Glomerular visceral epithelial cell (primary cell): Measurements from ENCODE around the gene LRRC66.

ENCODE experiments used
- DNase-seq: peaks from one replicate; pipeline ENCODE4 v3.0.0-alpha.2; 2016; ENCODE audit errors: extremely low spot score

Gene LRRC66

DNA sequence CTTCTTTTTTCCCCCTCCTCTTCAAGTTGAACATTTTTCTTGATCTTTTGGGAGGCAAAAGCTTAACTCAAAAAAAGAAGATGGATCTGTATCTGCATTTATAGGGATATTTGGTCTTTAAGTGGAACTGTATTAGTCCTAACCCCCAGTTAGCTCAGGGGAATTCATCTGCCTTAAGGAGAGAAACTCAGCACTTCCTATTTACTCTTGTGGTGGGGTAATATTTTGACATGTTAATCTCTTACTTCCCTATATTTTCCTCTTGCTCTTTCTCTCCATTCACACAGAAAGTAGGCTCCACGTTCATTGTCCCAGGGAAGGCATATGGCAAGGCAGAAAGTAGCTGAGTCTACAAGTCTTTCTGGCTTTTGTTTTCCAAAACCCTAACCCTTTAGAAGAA lies 5.3 kb downstream of the LRRC66 start:
- no peak for DNase-seq

DNA sequence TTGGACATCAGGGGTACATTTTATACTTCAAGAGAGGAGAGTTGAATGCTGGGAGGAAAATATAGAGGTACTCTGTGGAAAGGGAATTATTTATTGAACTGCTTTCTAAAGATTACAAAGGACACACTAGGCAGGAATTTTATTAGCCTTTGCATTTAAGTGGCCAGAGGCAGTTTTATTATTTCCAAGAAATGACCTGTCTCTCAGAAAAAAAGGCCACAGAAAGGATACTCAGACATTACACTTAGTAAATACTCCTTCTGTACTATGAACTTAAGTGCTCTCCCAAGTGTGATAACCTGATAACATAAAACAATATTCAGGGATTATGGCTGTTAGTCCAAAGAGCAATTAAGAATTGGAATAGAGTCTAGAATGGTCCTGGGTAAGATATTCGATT lies 7.5 kb downstream of the LRRC66 start:
- DNase-seq = no peak

DNA sequence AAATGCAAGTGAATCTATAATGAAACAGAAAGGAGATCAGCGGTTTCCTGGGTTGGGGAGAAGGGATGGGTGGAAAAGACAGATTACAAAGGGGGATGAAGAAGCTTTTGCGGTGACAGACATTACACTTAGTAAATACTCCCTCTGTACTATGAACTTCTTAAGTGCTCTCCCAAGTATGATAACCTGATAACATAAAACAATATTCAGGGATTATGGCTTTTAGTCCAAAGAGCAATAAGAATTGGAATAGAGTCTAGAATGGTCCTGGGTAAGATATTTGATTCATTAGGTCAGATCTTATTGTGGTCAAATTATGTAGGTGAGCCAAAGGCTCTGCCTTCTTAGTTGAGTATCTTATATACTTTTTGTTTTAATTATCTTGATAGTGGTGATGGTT lies 9.2 kb downstream of the LRRC66 start:
- DNase-seq = no peak

DNA sequence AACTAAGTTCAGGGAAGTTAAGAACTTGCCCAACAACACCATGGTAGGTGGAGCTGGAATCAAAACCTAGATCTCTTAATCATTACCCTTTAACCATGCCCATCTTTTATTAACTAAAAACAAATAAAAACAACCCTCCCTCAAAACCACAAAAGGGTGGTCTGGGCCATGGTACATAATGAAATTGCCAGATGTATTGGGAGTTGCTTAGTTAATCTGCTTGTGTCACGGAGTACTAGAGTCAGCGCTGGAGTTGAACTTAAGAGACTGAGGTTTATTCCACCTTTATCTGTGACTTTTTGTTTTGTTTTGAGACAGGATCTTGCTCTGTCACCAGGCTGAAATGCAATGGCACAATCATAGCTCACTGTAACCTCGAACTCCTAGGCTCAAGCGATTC lies 13.3 kb downstream of the LRRC66 start:
- DNase-seq = no peak

DNA sequence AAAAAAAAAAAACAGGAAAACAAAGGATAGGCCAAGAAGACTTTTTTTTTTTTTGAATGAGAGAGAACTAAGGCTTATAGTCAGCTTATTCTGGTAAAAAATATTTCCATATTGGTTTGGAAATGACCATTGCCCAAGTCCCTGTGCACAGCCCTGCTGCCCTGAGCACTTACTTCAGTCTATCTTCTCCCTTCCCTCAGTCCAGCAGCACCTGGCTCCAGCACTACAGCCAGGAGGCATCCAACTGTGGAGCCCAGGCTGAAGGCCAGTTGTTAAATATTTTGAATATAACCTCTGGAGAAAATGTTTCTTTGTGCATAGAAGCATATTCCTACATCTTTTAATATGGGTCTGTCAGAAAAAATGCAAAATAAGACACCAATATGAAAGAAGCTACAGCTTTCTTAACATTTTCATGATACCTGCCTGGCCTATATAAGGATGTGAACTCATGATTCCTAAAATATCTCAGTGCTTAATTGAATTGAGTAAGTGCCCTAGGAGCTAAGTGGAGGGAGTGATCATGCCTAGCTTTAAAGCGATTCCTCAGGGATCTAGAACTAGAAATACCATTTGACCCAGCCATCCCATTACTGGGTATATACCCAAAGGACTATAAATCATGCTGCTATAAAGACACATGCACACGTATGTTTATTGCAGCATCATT lies 14.4 kb downstream of the LRRC66 start:
- DNase-seq = no peak

DNA sequence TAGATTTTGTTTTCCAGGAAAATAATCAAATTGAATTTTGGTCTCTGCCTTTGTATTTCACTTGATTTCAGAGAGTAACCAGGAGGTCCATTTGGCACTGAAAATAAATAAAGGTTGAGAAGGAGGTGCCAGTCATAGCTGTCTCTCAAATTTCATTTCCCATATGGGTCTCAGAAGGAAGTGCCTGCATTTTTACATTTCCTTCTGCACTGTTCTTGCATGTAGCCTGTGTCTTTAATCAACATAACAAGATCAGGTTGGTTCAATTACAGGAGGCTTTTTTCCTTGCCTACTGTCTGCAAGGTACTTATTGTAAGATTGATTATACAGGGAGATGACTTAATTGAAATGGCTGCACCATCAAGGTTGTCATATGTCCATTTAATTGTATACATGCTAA lies 15.7 kb downstream of the LRRC66 start:
- no peak for DNase-seq

DNA sequence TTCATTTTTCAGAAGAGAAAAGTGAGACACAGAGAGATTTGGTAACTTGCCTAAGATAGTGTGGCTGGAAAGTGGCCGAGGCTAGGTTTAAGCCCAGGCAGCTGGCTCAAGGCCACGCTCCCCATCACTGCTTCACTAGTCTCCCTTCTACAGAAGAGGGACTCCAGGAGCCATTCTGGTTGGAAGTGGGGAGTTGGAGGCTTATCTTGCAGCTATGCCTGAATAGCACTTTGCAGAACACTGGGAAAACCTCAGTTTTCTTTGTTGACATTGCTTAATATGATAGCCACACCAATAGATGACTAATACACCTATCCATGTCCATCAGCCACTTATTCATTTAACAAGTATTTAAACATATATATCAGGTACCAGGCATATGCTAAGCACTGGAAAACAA lies 18.5 kb downstream of the LRRC66 start:
- DNase-seq = peak; percentile 43

DNA sequence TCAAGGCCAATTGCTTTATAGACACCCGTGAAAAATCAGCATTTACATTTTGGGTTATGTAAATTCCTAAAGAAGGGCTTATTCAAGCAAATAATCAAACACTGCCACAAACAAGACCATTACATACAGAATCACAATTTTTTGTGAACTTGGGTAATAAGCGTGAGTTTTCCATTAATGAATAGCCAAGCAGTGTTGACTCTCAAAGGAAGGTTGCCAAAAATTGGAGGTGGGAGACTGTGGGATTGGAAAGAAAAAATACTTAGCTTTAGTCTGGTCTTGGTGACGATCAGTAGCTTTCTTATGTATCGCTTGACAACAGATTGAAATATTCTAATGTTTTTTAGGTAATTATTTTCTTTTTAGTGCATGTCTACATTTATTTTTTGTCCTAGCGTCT lies 20.9 kb downstream of the LRRC66 start:
- DNase-seq = no peak

DNA sequence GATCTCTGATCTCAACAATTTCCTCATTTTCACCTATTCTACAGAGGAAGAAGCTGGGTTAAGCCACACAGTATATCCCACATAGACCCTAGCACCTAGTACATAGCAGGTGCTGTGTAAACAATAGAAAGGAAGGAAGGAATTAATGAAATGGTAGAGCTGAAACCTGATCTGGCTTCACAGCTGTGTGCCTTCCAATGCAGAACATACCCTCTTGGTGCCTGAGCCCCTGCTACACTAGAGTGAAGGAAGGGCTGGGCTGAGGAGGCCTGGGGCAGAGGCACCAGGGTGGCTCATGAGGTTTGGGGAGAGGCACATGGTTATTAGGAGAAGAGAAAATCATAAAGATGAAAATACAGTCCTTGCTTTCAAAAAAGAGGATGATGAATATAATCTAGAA lies 21.3 kb downstream of the LRRC66 start:
- no peak for DNase-seq

DNA sequence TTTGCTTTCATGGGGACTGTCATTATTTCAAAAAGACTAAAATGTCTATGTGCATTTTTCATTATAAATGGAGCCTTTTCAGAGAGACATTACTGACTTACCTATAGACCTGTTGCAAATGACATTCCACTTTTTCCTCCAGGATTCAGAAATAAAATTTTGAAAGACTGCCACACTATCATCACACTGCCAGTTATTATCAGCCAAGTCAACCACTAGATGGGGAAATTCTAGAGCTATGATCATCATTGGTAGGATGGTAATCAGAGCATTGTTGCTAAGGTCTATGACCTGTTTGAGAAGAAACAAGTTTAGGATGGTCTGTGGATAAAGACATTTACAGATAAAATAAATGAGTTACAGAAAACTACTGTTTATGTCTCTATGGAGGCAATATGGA lies 22.5 kb downstream of the LRRC66 start:
- DNase-seq = no peak

DNA sequence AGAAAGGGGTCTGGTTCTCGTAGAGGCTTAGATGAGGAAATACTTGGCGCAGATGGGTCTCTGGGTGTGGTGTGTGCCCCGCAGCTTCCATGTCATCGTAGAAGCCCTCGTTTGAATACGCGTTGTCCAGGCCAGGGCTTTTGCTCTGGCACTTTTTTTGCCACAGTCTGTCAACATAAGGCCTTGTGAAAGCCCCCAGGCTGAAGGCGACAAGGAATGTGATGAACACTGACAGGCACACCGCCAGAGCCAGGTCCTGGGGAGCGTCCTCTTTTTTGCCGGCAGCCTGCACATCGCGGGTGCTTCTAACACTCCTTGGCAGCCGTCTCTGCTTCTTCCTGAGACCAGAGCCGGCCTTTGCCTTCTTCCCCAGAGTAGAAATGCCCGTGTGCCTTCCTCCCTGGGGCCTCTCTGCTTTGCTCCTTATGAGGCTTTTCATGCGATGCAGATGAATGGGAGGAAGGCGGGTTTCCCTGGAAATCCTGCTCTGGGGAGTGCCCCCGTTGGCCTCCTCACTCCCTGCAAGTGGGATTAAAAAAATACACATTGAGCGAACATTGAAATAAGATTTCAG lies 24.4 kb downstream of the LRRC66 start:
- no peak for DNase-seq

DNA sequence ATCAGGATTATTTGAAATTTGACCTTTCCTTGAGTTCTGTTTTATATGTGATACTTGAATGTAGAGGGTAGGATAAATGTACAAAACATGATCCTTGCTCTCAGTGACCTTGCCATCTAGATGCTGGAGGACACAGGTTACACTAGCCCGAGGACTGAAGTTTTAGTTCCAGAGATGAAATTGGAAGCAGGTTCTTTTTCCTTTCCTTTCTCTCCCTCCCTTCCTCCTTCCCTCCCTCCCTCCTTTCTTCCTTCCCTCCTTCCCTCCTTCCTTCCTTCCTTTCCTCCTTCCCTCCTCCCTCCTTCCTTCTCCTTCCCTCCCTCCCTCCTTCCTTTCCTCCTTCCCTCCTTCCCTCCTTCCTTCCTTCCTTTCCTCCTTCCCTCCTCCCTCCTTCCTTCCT lies 54.3 kb downstream of the LRRC66 start:
- DNase-seq = no peak

DNA sequence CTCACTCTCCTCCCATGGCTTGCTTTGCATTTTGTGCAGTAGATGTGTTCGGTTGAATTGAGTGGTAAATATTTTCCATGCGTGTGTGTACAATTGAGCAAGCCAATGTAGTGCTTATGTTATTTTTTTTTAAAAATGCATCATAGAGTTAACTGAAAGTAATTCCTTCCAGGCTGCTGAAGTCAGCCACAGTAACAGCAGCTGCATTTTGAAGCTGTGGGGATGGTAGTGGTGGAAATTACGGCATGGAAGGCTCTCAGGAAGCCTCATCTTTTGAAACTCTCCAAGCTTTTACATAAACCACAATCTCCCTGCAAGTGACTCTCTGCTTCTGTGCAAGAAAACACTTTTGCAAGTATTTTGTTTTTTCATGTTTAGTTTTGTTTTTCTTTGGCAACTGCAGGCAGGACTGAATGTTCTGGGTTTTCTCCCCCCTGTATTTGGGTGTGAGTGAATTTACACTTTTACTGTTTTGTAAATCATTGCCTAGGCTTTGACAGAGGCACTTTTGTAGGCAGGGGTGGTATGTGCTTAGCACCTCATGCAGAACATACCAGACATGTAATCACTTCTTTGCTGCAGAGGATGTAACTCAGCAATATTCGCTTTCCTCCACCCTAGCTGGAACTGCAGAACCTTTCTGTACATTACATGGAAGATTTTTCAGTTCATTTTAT lies 56.2 kb downstream of the LRRC66 start:
- no peak for DNase-seq

DNA sequence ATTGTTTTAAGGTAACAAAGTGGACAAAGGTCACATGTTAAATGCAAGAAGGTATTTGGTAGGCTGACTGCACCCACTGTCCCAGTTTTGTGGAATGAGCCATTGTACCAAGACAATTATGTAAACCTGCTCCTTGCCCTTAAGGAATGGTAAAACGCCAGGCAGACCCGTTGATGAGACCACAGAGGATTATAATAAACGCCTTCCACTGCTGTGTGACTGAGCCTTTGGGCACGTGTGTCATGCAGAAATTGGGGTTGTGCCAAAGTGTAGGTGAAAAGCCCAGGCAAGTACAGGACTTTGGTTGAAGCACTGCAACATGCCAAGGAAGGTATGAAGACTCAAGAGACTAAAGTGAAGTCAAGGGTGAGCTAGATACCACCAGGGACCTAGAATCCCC lies 59.7 kb downstream of the LRRC66 start:
- DNase-seq = peak; percentile 26

DNA sequence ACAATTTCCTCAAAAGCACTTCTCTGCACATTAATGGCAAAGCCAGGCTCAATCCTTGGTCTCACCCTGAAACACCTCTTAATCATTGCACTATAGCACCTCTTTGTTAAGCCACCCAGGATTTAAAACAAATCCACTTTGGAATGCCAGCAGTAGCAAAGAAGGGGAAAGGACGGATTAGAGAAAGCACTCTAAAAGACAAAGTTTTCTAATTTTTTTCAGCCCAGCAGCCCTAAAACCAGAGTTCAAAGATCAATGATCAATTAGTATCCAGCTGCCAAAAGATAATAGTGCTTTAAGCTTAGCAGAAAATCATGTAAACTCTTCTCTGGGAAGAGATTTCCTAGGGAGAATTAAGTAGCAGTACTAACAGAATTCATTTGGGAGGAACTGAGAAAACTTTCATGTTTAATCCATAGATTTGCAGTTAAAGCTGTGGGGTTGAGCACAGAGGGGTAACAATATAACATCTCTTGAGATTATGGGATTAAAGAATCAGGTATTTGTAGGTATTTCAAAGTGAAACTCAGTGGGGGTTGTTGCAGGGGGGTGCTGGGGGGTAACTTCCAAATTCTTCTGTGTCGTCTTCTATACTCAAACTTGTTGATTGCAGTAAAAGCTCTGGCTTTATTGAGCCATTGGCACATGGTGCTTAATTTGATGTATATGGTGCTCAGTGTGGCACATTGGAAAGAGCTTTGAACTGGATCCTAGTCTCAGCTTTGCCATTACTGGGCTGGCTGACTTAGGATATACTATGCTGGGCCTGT lies 61.8 kb downstream of the LRRC66 start:
- no peak for DNase-seq
